Epidermal melanocyte (primary cell): Measurements from ENCODE around the gene BTBD17.
A peak's percentile ranks its signal among the peaks of the same experiment; 100 is the strongest.

Source experiments
- DNase-seq: peaks from one replicate; pipeline ENCODE4 v3.0.0; 2011; ENCODE audit warnings: low spot score; ENCODE audit not compliant: insufficient read length

The BTBD17 gene

DNA sequence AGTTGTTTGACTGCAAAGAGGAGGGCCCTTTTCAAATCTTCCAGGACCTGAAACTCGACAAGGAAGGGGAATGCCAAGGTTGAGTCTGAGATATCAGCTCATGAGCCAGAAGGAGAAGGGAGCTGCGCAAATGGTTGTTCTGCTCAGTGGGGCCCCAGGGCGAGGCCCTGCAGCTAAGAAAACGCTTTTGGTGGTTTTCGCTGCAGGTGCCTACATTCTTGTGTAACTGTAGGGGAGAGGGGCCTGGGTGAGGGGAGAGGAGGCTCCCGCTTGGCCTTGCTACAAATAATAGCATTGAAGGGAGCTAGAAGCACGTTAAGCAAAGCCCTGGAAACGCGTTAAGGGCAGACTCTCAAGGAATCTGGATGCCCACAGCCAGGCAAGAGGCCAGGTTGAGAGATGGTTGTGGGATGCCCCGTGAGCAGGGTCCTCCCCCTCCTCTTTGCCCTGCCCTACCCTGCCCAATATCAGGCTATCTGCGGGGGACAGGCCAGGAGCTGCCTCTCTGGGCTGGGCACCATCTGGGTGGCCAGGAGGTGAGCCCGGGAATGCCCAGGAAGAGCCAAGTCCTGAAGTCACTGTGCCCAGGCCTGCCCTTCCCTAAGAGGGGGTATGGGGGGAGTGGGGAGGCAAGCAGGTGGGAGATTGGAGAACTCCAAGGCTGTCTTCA is 27.6 kb upstream of the BTBD17 start:
- no peak for DNase-seq

DNA sequence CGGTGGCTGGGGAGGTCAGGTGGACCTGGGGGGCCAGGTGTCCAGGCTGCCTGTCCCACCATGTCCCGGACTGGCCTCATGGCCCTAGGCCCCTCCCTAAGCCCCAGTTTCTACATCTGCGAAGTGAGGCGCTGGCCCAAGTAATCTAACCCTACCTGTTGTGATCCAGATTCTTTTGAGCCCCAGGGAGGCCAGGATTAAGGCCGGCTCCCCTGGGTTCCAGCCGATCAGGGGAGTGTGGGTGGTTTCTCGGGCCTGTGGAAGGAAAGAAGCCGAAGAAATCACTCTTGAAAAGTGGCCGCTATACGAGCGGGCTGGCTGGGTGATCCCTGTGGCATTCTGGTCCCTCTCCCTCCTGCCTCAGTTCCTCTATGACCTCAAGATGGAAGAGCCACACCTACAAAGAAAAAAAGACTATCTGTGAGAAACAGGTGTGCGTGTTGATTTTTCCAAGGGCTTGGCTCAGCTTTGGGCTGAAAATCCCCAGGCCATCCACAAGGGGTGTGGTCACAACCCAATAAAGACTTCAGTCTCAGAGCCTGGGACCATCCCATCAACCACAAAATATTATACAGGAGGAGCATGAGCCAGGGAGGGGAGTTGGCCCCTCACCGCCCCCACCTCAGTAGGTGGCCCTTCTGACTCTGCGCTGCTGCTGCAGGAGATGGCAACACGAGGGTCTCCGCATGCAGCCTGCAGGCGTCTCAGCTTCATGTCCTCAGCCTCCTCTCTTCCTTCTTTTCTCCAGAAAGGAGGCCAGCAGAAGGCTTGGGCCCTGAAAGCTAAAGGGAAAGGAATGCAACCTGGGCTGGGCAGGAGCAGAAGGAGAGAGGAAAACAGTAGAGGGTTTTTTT is 25.9 kb upstream of the BTBD17 start:
- no peak for DNase-seq

DNA sequence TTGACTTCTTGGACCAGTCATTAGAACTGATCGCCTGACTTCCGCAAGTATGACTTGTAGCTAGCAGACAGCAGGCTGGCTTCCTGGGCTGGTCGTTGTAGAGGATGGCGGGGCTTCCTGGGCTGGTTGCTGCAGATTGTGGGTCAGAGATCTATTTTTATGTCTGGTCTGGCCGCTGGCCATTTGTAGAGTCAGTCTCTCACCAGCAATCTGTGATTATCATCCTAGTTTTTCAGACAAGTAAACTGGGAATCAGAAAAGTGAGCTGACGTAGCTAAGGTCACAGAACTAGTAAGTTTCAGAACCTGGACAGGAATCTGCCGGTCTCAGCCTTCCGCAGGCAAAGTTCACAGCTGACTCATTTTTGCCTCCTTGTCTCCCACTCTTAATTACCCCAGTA is 24.7 kb upstream of the BTBD17 start:
- no peak for DNase-seq

DNA sequence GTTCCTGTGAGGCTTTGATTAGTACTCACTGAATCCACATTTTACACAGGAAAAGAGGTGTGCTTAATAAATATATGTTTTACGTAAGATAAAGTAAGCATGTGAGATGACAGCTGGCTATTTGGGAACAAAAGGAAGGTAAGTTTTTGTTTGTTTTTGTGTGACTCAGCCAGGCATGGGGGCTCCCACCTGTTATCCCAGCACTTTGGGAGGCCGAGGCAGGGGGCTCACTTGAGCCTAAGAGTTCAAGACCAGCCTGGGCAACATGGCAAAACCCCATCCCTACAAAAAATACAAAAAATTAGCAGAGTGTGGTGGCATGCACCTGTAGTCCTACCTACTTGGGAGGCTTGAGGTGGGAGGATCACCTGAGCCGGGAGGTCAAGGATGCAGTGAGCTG is 23.5 kb upstream of the BTBD17 start:
- DNase-seq = no peak

DNA sequence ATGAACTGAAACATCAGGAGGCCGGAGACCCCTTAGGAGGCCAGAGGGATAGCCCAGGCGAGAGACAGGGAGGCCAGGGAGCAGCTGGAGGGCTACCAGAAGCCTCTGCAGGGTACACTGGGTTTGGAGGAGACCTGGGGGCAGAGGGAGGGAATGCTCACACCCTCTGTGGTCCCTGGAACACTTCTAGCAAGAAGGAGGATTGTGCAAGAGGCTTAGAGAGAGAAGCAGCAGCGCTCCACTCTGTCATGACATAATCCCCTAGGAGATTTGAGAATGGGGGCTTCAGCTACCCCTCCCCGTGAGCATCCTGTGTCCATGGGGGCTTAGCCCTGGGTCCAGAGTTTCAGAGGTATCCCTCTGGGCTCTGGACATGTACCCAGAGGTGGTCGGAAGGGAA is 21.5 kb upstream of the BTBD17 start:
- no peak for DNase-seq

DNA sequence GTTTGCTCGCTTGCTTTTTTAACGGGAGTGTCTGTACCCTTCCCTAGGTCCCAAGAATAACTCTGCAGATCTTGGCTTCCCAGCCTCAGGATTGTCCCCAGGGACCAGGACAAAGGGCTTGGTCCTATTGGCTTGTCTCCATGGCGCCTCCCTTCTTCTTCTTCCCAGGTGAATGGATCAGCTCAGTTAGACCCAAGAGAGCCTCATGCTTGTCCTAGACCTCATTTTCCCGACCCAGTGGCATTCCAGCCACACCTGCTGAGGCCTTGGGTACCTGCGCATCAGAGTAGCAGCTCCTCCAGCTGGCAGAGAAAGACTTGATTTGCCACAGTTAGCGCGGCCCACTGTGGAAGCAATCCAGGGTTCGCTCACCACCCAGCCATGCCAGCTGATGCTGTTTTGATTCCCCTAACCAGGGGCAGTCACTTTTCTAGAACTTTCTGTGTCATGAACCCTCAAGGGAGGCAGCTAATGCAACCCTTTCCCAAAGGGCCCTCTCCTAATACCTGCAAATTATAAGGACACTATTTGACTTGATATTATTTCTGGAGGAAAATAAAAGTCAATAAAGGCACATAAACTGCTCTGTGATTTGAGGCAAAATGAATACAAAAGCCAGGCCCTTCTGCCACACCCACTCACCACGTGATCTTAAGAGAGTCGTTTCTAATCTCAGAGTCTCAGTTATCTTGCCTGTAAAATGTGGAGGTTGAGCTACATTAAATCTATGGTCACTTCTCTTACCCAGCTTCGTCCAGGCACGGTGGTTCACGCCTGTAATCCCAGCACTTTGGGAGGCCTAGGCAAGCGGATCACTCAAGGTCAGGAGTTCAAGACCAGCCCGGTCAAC is 19.5 kb upstream of the BTBD17 start:
- DNase-seq = no peak

DNA sequence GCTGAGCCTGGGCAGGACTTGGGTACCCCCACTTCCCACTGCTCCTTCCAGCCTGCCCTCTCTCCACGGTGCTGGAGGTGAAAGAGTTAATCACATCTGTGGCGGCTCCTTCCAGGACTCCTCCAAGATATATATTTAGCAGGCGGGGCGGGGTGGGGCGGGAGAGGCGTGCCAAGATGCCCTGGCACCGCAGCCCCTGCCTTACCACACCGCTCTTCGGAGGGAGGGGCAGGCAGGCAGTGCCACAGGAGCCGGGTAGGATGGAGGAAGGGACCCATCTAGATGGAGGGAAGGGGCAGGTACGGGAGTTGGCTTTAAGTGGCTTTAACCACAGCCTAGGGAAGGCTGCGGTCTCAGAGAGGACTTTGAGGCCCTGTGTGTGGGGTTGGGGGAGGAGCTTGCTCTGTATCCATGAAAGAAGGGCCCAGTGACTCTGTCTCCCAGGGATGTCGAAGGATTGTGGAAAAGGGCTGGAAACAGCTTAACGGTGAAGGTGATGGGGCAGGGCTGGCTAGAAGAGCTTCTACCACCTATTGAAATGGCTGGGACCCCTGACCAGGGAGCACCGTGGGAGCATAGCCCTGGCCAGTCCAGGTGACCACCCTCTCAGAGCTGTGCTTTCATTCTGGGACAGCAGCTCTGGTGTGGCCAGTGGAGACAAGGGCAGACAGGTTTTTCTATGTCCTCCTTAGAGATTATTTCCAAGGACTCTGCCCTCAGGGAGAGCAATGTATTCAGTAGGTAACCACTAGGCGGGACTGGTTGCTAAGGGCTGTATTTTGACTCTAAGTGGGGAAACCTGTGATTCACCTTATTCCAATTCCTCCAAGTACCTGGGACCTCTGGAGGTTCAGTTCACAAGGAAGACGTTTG is 18.7 kb upstream of the BTBD17 start:
- DNase-seq = no peak

DNA sequence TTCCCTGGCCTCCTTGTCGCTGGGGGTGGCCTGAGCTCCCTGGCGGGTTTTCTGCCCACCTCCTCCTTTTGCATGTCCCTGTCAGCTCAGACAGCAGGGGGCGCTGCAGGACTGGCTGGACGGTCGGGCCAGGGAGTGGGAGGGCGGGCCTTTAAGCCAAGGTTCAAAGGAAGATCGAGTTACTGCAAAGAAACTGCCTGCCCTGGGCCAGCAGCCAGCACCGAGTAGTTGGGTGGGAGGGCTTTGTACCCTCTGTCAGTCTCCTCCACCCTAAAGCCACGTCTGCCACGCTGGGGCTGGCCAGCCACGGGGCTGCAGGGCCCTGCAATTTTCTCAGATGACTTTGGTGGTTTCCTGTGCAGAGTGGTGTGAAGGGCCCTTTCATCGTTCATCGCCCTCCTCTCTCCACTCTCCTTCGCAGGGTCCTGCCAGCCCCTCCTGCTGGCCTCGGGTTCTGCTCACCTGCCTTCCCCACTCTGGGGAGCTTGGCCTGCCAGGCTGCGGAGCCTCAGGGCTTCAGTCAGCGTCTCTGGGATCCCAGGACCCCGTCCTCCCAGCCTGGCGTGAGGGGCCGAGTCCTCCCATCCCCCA is 17.9 kb upstream of the BTBD17 start:
- peak; percentile 82 for DNase-seq

DNA sequence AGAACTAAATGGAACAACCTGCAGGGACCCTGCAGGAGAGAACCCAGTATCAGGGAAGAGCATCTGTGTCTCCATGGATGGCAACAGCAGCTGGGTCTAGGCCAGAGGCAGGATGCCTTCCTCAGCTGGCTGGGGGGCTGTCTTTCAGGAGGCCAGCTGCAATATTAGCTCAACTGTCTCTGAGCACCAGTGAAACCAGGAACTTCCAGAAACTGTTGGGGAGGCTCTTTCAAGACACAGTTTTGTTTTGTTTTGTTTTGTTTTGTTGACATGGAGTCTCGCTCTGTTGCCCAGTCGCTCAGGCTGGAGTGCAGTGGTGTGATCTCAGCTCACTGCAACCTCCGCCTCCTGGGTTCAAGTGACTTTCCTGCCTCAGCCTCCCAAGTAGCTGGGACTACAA is 13.2 kb upstream of the BTBD17 start:
- DNase-seq = no peak

DNA sequence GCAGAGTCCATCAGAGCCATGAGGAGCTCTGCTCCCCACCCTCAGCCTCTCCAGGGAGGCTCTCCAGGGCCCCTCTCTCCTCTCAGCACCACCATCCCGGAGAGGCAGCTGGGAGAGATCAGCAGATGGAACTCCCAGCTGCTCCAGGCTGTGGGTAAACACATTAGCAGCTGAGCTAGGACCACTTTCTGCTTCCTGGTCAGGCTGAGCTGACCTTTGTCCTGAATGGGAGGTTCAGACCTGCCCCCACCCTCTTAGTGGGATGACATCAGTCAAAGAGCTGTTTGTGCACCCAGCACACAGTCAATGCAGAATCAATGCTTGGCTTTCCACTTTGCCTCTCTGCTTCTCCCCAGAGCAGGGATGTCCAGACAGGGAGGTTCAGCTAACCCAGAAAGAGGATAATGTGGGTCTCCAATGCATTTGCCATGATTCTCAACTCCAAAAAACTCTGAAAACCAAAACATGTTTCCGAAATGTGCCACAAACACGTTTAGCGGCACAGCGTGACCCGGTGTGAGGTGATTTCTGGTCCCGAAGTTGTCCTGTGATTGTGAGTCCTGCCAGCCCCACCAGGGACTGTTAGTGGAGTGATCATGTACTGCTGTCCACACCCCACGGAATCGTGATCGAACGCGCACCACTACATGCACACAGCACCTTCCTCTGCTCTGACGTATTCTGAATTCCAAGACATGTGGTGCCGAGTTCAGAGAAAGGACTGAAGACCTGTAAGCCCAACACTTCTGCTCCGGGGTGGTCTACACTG is 12.4 kb upstream of the BTBD17 start:
- no peak for DNase-seq

DNA sequence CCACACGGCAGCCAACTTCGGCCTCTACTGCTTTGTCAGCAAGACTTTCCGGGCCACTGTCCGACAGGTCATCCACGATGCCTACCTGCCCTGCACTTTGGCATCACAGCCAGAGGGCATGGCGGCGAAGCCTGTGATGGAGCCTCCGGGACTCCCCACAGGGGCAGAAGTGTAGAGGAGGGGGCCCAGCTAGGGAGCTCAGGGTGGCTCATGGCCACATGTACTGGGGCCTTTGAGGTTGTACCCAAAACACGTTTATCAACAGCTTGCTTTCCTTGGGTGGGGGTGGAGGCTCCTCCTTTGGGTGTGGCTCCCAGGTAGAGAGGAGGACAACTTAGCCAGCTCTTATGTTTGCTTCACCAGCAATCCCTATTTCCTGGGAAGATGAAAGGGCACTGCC is 10.8 kb upstream of the BTBD17 start:
- no peak for DNase-seq

DNA sequence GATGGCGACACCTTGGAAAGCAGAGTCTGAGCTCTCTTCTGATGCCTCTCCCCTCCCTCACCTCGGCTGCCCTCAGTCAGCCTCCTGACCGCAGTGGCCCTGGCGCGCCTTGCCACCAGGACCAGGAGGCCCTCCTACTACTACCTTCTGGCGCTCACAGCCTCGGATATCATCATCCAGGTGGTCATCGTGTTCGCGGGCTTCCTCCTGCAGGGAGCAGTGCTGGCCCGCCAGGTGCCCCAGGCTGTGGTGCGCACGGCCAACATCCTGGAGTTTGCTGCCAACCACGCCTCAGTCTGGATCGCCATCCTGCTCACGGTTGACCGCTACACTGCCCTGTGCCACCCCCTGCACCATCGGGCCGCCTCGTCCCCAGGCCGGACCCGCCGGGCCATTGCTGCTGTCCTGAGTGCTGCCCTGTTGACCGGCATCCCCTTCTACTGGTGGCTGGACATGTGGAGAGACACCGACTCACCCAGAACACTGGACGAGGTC is 10.0 kb upstream of the BTBD17 start:
- DNase-seq = no peak

DNA sequence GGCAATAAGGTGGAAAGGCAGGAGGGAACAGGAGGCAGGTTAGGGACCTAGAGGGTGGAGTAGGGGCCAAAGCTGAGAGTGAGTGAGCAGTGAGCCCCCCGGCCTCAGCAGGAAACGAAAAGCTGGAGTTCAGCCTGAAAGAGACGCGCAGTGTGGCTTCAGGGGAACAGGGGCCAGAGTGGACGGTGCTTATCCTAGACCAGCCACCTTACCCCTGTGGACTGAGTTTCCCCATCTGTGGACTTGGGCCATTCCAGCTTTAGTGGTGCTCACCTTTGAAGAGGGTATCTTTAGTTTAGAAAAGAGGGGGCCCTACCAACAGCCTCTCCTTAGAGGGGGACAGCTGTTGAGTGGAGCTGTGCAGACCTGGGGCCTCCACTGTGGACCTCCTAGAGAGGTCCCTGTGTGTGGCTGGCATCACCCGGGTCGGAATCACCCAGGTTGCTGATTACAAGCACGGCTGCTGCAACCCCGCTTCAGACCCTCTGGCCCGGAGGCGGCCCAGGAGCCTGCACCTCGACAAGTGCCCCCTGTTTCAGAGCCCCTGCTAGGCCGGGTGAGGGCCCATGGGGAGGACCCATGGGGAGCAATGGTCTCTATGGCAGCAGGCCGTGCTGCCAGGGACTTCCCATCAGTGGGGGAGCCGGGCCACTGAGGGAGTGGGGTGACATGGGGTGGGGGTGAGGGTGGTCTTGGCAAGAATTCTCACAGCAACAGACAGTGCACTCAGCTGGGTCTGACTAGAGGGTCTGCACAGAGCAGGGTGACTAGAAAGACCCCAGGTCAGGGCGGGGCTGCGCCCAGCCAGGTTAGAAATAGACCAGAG is 8.2 kb upstream of the BTBD17 start:
- DNase-seq = no peak

DNA sequence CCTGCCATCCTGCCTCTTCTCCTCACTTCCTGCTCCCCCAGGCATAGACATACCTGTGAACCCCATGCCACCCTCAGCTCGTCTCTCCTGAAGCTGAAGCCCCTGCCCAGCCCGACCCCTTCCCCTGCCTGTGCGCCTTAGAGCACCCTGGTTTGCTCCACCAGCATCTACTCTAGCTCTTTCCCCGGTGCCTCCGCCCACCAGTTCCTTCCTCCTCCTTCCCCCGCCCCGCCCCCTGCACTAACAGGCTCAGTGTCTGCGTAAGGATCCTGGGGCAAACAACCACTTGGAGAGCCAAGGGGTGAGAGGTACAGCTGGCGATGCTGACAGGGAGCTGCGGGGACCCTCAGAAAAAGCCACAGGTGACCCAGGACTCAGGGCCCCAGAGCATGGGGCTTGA is 7.6 kb upstream of the BTBD17 start:
- no peak for DNase-seq

DNA sequence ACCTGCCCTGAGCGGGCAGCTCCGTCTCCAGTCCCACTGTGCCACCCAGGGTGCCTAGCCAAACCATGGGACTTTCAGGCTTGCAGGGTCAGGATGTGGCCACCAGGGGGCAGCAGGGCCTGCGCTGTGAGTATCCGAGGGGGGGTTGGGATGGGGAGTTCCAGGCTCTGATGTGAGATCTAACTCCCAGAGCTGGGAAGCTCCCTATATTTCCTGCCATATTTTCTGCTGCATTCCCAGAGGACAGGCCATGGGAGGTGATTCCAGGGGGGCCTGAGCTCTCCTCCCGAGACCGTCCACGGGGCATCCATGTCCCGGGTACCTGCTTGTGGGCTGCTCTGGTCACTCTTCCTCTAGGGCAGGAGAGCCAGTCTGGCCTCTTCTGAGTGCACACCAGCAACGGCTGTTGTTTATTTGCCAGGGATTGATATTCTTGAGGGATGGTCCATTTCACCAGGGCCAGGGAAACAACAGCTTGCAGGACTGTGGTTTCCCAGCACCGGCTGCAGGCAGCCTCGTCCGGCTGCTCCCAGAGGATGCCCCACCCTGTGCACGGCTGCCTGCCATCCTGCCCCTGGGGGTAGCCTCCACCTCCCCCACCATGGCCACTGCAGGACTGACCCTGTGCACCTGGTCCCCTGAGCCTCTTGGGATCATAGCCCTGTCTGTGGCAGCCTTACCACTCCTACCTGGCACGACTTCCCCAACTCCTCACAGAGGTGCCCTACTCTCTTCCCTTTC is 6.8 kb upstream of the BTBD17 start:
- DNase-seq = peak; percentile 78

DNA sequence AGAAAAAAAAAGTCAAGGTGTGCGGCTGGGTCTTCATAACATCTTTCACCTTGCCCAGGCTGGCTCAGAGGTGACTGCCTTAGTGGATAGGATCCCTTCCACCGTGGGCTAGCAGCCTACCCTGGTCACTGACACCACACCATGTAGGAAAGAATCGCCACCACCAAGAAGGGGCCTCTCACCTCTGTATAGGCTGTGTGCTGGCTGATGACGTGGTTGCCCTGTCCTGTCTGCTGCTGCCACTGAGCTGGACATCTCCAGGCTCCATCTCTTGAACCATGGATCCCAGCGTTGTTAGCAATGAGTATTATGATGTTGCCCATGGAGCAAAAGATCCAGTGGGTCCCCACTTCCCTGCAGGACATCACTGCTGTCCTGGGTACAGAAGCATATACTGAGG is 5.5 kb upstream of the BTBD17 start, which contains the start of gene GPR142:
Gene GPR142 (plus strand): TSS at position 301 of the 400 bp plus-strand sequence. CDS start 2,035 bp downstream, outside the sequence.
- no peak for DNase-seq

DNA sequence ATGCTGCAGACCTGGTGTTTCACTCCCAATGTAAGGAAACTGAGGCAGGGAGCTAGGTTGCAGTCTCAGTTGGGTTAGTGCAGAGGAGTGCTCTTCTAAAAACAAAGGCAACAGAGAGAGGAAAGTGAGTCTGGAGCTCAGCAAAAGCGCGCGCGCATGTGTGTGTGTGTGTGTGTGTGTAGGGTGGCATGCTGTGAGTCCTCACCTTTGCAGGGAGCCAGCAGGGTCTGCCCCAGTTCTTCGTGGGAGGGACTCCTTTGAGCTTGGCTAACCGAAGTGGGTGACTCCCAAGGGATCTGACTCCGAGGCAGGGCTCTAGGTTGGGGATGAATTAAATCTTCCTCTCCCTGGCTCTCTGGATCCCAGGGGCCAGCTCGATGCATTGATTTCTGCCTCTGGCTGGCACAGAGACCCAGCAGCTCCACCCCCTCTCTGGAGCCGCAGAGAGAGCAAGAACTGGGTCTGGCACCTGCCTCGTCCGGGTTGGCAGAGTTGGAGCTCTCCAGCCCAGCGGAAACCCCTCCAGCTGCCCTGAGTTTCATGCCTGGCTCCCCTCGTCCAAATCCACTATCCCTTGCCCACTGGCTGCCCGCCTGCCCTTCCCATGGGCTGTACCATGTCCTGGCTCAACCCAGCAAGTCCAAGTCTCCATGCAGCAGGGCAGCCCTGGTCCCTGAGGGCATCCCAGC is 1.3 kb upstream of the BTBD17 start:
- DNase-seq = no peak

DNA sequence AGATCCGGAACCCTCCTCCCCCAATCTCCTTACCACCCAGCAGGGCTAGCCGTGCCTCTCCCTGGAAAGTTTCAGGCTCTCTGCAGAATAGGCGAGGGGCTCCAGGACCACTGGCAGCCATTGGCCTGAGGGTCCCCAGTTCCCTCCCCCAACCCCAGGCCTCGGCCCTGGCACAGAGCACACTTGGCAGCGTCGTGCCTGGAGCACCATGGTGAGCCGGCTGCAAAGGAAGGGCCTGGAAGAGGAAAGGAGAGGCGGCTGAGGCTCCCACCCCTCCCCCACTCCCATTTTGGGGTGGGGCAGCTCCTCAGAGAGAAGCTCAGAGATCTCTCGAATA is 369 bp upstream of the BTBD17 start:
- no peak for DNase-seq
